Dendritic cell treated with granulocyte-macrophage colony-stimulating factor and Interleukin-4, amounts not matched to agents 40 ng/mL and 50 ng/mL, for 4 days (primary cell): ENCODE measurements around the gene BBX.

Source experiments
- H3K27ac Mint-ChIP-seq: one replicate; pipeline ENCODE4 v1.8.0; 2022; ENCODE audit warnings: mild to moderate bottlenecking, mixed read lengths
- H3K27me3 Mint-ChIP-seq: one replicate; pipeline ENCODE4 v1.8.0; 2022; ENCODE audit warnings: mild to moderate bottlenecking, mixed read lengths
- H3K36me3 Mint-ChIP-seq: one replicate; pipeline ENCODE4 v1.8.0; 2022; ENCODE audit warnings: low read depth, mixed read lengths
- H3K4me1 Mint-ChIP-seq: one replicate; pipeline ENCODE4 v1.8.0; 2022; ENCODE audit warnings: low read depth, mixed read lengths
- H3K4me3 Mint-ChIP-seq: one replicate; pipeline ENCODE4 v1.8.0; 2022; ENCODE audit warnings: mild to moderate bottlenecking, moderate library complexity, mixed read lengths
- H3K9me3 Mint-ChIP-seq: one replicate; pipeline ENCODE4 v1.8.0; 2022; ENCODE audit warnings: mixed read lengths
- intact Hi-C: fragments of 100-400 bp; cut with micrococcal nuclease; formaldehyde crosslinking; loops from one replicate; pipeline ENCODE4 v1.15.0; 2022

Gene BBX

GRCh38 chr3:107523539-107524325 lies 970 bp downstream of the BBX start:
- peaks cover 21% of the 10 kb centered on the region for H3K36me3 Mint-ChIP-seq

GRCh38 chr3:107524326-107524840 lies 1.6 kb downstream of the BBX start:
- Mint-ChIP-seq H3K9me3 (no peaks in the 10 kb centered on the region), H3K4me3 (peak overlapping the region; percentile 88), H3K36me3 (peaks cover 24% of the 10 kb centered on the region), H3K4me1 (peaks cover 26% of the 10 kb centered on the region), H3K27ac (peak overlapping the region; percentile 91), H3K27me3 (peaks cover 9% of the 10 kb centered on the region)
- intact Hi-C loops: no loop called here

More at GRCh38 chr3:107523539-107524325, 970 bp downstream of the BBX start:
- Mint-ChIP-seq H3K4me1 (peaks cover 26% of the 10 kb centered on the region), H3K27ac (peak overlapping the region; percentile 91), H3K27me3 (peaks cover 9% of the 10 kb centered on the region), H3K4me3 (peak overlapping the region; percentile 88), H3K9me3 (no peaks in the 10 kb centered on the region)
- intact Hi-C loops: loop anchor here (2.0 kb wide), 1 partner anchor 93 kb away; no protein-coding TSS in a partner anchor

- intact Hi-C loops: no loop called here
- H3K9me3 Mint-ChIP-seq: no peaks in the 10 kb centered on the region
These were observed 2.3 kb downstream of the BBX start for GRCh38 chr3:107524841-107525643.

GRCh38 chr3:107525644-107526305 lies 3.0 kb downstream of the BBX start:
- peaks cover 27% of the 10 kb centered on the region for H3K36me3 Mint-ChIP-seq
- intact Hi-C loops: loop anchor here (2.0 kb wide), 1 partner anchor 285 kb away; no protein-coding TSS in a partner anchor
- peaks cover 26% of the 10 kb centered on the region for H3K4me1 Mint-ChIP-seq
- peaks cover 9% of the 10 kb centered on the region for H3K27me3 Mint-ChIP-seq
- peak overlapping the region; percentile 90 for H3K4me3 Mint-ChIP-seq
- peak overlapping the region; percentile 91 for H3K27ac Mint-ChIP-seq
- H3K9me3 Mint-ChIP-seq: no peaks in the 10 kb centered on the region

More at GRCh38 chr3:107524841-107525643, 2.3 kb downstream of the BBX start:
- H3K27ac Mint-ChIP-seq: peak overlapping the region; percentile 91
- peaks cover 27% of the 10 kb centered on the region for H3K36me3 Mint-ChIP-seq
- peaks cover 9% of the 10 kb centered on the region for H3K27me3 Mint-ChIP-seq
- H3K4me1 Mint-ChIP-seq: peaks cover 26% of the 10 kb centered on the region
- peak overlapping the region; percentile 90 for H3K4me3 Mint-ChIP-seq

- Mint-ChIP-seq H3K4me1 (peaks cover 5% of the 10 kb centered on the region), H3K4me3 (no peak overlapping the region), H3K36me3 (peaks cover 6% of the 10 kb centered on the region), H3K9me3 (no peaks in the 10 kb centered on the region), H3K27me3 (no peaks in the 10 kb centered on the region), H3K27ac (no peak overlapping the region)
- intact Hi-C loops: no loop called here
These were observed 9.2 kb downstream of the BBX start for GRCh38 chr3:107531917-107532469.

GRCh38 chr3:107540857-107541256 lies 18.1 kb downstream of the BBX start:
- H3K27ac Mint-ChIP-seq: no peak overlapping the region
- H3K4me3 Mint-ChIP-seq: no peak overlapping the region
- no peaks in the 10 kb centered on the region for H3K4me1 Mint-ChIP-seq
- H3K36me3 Mint-ChIP-seq: no peaks in the 10 kb centered on the region
- H3K27me3 Mint-ChIP-seq: no peaks in the 10 kb centered on the region
- intact Hi-C loops: no loop called here
- H3K9me3 Mint-ChIP-seq: no peaks in the 10 kb centered on the region

- Mint-ChIP-seq H3K4me1 (no peaks in the 10 kb centered on the region), H3K27ac (no peak overlapping the region), H3K27me3 (no peaks in the 10 kb centered on the region), H3K9me3 (no peaks in the 10 kb centered on the region), H3K4me3 (no peak overlapping the region), H3K36me3 (no peaks in the 10 kb centered on the region)
- intact Hi-C loops: loop anchor here (2.0 kb wide), 1 partner anchor 270 kb away; no protein-coding TSS in a partner anchor
These were observed 19.9 kb downstream of the BBX start for GRCh38 chr3:107542665-107543064.

GRCh38 chr3:107543666-107544065 lies 20.9 kb downstream of the BBX start:
- Mint-ChIP-seq H3K27me3 (no peaks in the 10 kb centered on the region), H3K36me3 (no peaks in the 10 kb centered on the region), H3K4me3 (no peak overlapping the region), H3K4me1 (no peaks in the 10 kb centered on the region), H3K27ac (no peak overlapping the region), H3K9me3 (no peaks in the 10 kb centered on the region)
- intact Hi-C loops: loop anchor here (2.0 kb wide), 1 partner anchor 271 kb away; no protein-coding TSS in a partner anchor

GRCh38 chr3:107545680-107546120 lies 22.9 kb downstream of the BBX start:
- Mint-ChIP-seq H3K27ac (no peak overlapping the region), H3K9me3 (no peaks in the 10 kb centered on the region), H3K4me1 (no peaks in the 10 kb centered on the region), H3K36me3 (peaks cover 5% of the 10 kb centered on the region), H3K27me3 (no peaks in the 10 kb centered on the region), H3K4me3 (no peak overlapping the region)
- intact Hi-C loops: no loop called here

GRCh38 chr3:107548601-107549000 lies 25.8 kb downstream of the BBX start:
- Mint-ChIP-seq H3K4me1 (no peaks in the 10 kb centered on the region), H3K27ac (no peak overlapping the region), H3K9me3 (no peaks in the 10 kb centered on the region), H3K27me3 (no peaks in the 10 kb centered on the region), H3K4me3 (no peak overlapping the region), H3K36me3 (peaks cover 5% of the 10 kb centered on the region)
- intact Hi-C loops: no loop called here

- peaks cover 6% of the 10 kb centered on the region for H3K4me1 Mint-ChIP-seq
- no peaks in the 10 kb centered on the region for H3K27me3 Mint-ChIP-seq
- no peaks in the 10 kb centered on the region for H3K9me3 Mint-ChIP-seq
- no peak overlapping the region for H3K4me3 Mint-ChIP-seq
- intact Hi-C loops: no loop called here
- H3K27ac Mint-ChIP-seq: no peak overlapping the region
- no peaks in the 10 kb centered on the region for H3K36me3 Mint-ChIP-seq
These were observed 32.6 kb downstream of the BBX start for GRCh38 chr3:107555359-107555758.

- H3K4me1 Mint-ChIP-seq: peaks cover 6% of the 10 kb centered on the region
- intact Hi-C loops: no loop called here
- H3K4me3 Mint-ChIP-seq: no peak overlapping the region
- H3K36me3 Mint-ChIP-seq: no peaks in the 10 kb centered on the region
- no peaks in the 10 kb centered on the region for H3K27me3 Mint-ChIP-seq
- no peaks in the 10 kb centered on the region for H3K9me3 Mint-ChIP-seq
- H3K27ac Mint-ChIP-seq: no peak overlapping the region
These were observed 35.0 kb downstream of the BBX start for GRCh38 chr3:107557743-107558142.

GRCh38 chr3:107560166-107560565 lies 37.4 kb downstream of the BBX start:
- H3K27me3 Mint-ChIP-seq: no peaks in the 10 kb centered on the region
- intact Hi-C loops: no loop called here
- H3K4me1 Mint-ChIP-seq: peaks cover 4% of the 10 kb centered on the region
- no peak overlapping the region for H3K27ac Mint-ChIP-seq
- no peak overlapping the region for H3K4me3 Mint-ChIP-seq
- no peaks in the 10 kb centered on the region for H3K9me3 Mint-ChIP-seq
- H3K36me3 Mint-ChIP-seq: no peaks in the 10 kb centered on the region
